GM18870 (cell line): ENCODE measurements around the gene TSKU.

Source experiments
- ATAC-seq: cut with Tn5 transposase; IDR thresholded peaks from one replicate; pipeline ENCODE4 v1.9.1; 2021; ENCODE audit warnings: moderate library complexity; ENCODE audit not compliant: unreplicated experiment

Gene TSKU

DNA sequence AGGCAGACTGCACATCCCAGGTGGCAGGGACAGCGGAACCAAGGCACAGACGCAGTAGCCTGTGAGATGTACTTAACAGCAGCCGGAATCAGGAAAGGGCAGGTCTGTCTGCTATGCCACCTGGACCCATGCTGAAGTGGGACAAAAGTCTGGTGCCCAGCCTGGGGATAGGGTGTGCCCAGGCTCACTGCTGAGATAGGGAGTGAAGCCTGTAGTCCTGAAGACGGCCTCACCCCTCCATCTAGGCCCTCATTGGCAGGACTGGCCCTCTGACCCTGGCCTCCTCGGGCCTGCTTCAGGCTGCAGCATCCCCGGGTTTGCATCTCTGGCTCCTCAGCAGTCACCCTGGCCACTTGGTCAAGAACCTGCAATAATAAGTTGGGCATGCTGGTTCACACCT lies 32.4 kb upstream of the TSKU start:
- no peak for ATAC-seq

DNA sequence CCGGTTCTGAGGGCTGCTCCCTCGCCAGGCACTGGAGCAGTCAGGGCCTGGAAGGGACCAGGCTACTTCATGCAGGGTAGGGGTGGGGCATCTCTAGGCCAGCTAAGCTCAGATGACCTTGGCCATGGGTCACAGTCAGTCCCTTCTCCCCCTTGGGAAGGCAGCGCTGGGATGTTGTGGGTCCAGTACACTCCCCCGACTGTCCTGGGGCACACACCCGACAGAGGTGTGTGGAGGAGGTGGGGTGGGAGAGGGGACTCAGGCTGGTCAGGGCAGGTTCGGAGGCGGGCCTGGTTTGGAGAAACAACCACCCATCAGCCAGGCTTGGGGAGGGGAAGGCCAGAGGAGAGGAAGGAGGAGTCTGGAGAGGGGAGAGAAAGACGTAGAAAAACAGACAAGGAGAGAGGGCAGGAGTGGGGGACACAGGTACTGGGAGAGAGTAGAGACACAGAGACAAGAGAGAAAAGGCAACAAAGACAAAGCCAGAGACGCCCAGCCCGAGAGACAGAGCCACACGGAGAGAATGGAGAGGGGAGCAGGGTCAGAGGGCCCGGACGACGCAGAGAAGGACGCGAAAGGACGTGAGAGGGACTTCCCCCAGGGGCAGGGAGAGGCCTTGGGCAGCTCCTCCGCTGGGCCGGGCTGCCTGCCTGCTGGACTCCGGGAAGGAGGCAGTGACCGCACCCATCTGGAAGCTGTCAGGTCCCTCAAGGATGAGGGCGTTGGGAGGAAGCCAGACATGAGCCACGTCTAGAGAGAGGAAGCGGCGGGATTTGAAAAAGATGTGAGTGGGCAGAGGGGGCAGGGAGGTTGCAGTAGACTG lies 30.6 kb upstream of the TSKU start:
- ATAC-seq: no peak

DNA sequence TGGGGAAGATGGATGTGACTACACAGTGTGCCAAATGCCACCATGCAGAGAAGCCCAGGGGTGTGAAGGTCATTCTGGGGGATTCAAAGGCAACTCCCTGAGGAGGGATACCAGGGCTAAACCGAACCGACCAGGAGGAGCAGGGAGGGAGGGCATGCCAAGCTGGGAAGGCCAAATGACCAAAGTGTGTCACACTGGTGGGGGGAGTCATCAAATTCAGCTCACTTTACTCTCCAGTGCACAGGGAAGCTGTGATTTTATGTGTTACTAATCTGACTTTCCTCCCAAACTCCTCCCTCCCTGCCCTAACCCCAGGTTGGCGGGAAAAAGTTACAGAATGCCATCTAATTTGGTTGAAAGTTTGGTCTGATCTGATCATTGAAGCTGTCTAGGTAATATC lies 29.7 kb upstream of the TSKU start:
- no peak for ATAC-seq

DNA sequence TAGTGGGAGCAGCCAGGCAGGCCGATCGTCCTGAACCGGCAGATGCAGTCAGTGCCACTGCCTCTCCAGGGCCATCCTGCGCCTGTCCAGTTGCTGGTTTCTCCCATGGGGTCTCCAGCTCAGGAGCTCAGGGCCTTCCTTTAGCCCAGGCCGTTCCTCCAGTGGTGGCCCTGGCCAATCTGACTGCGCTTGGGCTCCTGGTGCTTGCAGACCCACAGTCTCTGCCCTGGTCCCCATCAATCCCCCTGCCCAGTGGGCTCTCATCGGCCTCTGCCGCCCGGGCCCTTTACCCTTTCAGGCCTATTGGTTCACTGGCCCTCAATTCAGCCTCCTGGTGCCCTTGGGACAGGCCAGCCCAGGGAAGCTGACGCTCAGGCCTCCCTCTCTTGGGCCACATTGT lies 29.2 kb upstream of the TSKU start:
- ATAC-seq: no peak

DNA sequence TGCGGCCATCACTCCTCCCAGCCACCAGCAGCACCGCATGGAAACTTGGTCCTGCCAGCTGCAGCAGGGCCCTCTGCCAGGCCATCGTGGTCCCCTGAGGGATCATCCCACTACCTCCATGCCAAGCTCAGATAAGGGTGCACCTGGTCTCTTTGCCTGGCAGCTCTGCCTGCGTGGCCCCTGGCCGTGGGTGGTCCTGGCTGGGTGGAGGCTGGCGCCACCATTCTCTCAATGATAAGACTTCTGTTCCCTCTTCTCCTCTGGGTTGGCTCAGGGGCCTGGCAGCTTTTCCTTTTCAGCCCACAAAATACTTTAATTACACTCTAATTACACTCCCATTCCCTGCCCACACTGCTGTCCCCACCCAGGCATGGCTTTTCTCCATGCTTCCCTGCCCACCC lies 26.8 kb upstream of the TSKU start:
- ATAC-seq: no peak

DNA sequence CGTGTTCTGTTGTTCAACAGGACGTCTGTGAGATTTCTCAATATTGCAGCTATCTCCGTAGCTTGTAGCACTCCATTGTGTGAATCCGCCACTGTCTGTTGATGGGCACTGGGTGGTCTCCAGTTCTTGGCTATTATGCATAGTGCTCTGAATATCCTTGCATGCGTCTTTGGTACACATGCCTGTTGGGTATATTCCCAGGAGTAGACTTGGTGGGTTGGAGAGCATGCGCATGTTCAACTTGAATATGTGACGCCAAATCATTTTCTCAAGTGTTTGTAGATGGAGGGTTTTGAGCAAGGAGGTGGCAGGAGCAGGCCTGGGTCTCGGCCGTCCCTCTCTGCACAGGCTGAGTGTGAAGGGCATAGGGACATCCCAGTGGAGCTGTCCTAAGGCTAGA lies 24.8 kb upstream of the TSKU start:
- no peak for ATAC-seq

DNA sequence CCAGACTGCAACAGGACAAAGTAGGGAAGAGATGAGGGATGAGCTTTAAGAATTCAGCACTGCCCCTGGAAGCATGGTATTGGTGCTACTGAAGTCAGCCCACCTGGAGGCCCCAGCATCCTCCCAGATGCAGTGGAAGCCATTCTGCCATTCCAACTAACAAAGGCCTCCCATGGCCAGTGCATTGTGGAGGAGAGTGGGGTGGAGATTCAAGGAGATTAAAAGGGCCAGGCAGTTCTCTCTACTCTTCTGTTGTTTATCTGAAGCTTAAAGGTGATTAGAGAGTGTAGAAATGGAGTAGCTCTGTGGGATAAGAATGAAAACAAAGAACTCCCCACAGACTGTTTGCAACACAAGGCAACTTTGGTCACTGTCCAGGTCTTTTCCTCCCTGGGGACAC lies 24.1 kb upstream of the TSKU start:
- ATAC-seq: no peak

DNA sequence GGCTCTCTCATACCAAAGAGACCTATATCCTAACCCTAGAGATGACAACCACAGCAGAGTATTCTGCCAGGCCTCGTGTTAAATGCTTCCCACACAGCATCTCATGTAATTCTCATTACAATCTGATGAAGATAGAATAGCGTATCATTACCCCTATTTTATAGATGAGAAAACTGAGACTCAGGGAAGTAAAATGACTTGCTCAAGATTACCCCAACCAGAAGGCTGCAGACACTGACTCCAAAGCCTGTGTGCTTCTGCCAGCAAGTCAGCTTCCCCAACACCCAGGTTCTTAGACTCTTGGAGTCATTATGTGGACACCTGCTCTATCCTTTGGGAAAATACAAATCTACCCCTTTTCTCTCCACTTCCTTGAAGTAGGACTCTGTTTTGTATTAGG lies 23.6 kb upstream of the TSKU start:
- no peak for ATAC-seq

DNA sequence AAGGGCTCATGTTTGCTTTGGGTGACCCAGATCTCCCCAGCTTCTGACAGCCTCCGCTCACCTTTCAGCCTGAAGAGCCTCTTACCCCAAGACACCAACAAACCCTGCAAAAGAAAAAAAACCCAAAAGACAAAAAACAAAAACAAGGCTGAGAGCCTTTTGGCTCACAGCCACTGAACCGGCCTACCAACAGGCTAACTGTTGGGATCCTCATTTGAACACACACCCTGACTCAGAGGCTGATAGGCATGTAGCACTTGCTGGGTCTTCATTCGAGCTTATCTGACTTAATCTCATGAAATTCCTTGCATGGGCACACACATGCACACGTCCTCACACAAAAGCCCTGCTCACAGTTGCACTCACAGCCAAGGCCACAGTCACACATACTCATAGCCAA lies 22.9 kb upstream of the TSKU start:
- no peak for ATAC-seq

DNA sequence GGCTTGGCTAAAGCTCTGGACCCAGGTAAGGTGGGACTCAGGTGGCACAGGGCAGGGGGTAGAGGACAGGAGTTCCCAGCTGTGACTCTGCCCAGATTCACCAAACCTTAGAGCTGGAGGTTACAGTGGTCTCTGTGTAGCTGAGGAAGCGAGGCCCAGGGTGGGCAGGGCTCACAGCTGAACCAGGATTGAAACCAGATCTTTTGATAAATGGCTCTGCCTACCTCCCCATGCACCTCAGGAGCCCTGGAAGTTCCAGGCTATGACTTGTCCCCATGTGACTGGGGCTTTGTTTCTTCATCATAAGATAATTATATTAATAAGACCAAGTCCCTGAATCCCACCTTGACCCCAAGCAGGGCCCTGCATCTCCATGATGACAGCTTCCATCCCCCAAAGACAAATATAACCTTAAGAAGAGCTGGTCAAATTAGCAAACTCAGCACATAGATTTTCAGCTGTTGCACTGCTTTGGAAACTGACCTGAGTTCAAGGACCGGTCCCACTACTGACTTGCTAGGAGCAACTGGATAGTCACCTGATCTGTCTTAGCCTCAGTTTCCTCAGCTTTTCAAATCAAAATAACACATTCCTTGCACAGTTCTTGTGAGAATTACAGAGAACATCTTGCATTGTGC lies 21.3 kb upstream of the TSKU start:
- no peak for ATAC-seq

DNA sequence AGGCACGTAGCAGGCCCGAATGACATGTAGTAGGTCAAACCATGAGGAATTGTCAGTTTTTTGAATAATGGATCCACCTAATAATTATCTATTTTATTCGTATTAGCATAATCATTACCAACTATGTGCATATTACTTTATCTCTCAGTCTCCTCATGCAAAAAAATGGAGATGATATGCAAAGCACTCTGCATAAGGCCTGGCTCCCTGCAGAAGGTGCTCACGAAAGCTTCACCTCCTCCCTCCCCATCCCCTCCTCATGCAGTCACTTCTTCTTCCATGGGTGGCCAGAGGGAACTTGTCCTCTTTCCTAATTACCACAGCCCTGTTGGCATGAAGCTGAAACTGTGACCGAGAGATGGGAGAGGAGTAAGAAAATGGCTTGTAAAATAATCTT lies 20.8 kb upstream of the TSKU start:
- no peak for ATAC-seq

DNA sequence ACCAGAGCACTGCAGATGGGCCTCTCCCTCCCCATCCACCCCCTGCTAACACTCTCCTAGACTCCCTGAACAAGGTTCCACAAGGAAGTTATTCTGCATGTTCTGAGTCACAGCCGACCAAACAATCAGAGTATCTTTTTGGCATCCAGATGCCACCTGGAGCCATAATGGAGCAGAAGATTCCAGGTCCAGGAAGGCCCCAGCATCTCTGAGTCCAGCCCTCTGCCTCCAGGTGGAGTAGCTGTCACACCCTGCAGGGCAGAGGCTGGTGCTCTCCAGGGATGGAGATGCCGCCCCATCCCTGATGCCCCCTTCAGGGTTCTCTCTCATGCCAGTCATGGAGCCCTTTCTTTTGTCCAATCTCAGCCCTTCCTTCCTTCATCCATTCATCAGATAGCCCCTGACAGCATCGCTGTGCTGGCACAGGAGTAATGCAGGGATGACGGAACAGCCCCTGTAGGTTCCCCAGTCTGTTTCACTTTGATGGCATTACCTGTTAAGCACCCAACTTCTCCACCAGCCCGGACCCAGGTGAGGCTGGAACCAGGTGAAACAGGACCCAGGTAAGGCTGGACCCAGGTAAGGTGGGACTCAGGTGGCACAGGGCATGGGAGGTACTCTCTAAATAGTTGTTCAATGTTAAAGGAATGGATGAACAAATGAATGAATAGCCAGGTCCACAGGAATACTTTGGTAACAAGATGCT lies 20.1 kb upstream of the TSKU start:
- no peak for ATAC-seq

DNA sequence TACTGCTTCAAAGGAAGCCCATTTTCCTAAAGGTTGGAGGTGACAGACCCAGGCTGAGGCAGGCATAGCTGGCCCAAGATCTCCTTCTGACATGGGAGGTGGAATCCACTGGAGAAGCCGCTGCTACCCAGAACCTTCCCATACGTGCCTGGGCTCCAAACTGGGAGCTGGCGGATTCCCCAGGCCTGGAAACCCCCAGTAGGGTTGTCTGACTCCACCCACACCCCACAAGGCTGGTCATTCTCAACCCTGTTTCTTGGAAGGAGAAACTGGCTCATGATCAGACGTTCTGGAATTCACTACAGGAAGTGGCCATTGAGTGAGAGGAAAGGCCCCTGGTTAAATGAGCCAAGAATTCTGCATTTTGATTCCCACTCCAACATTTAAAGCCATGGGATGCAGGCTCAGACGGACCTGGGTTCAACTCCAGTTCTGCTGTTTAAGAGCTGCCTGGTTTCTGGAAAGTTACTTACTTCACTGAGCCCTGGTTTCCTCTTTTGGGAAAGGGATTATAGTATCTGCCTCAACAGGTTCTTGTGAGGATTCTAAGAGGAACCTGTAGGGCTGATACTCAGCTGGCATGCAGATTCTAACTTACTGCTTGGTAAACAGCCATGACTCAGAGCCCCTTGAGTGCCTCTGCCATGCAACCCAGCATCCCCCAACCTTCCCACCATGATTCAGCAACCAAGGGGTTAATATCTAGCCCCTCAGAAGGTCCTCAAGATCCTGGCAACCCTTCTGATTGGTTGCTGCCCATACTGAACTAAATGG lies 19.4 kb upstream of the TSKU start:
- no peak for ATAC-seq

DNA sequence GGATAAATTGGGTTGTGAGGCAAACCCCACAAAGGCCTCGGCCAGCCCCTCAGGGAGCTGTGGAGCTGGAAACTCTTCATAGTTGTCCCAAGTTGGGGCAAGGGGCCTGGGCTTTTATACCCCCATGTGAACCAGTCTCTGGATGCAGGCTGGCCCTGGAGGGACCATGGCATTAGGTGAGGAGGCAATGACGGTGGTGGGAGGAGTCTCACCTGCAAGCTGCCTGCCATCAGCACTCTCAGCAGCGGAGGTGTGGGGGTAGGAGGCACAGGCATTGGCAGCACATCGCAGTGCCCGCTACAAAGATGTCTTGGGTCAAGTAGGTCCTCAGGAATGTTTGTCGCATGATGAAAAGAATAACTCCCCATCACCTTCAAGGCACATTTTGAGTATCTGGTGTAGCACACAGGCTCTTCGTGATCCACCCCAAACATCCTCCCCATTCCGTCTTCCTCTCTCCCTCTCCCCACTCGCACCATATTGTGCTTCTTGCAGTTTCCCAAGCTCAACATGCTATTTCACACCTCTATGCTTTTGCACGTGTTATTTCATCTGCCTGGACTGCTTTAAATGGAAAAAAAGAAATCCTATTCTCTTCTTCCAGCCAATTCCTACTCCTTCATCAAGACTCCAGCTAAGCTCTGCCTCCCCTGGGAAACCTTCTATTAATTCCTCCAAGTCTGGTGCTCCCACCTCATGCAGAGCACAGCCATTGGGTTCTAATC lies 18.1 kb upstream of the TSKU start:
- ATAC-seq: no peak

DNA sequence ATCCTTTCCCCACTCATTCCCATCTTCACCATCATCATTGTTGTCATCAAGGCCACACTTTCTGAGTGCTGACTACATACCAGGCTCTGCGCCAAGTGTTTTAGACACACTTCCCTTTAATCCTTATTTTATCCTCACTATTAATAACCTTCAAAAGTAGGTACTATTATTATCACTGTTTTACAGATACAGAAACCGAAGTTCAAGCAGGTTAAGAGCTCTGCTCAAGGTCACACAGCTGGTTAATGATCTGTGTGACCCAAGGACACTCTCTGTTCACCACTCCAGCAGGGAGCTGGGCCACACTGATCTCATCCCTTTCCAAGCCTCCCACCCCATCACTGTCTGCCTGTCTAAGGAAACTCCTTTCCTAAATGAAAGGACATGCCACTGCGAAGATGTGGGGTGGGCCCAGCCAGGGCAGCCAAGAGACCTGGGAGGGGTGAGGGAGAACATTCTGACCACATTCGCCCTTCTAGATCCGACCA lies 17.2 kb upstream of the TSKU start:
- no peak for ATAC-seq

DNA sequence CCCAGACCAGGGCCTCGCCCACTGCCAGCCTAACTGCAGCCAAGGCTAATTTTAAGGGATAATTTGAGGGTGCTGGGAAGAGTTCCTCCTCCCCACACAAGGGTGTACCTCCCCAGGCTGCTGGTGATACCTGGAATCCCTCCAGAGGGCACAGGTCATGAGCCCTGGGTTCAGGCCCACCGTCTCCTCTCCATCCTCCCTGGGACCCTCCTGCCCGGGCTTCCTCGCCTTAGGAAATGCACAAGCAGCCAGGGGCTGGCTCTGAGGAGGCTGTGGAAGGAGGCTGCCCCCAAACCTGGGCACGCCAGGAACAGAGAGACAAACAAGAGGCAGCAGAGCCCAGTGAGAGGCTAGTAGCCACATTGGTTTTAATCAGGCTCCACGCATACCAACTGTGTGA lies 16.6 kb upstream of the TSKU start:
- ATAC-seq: no peak

DNA sequence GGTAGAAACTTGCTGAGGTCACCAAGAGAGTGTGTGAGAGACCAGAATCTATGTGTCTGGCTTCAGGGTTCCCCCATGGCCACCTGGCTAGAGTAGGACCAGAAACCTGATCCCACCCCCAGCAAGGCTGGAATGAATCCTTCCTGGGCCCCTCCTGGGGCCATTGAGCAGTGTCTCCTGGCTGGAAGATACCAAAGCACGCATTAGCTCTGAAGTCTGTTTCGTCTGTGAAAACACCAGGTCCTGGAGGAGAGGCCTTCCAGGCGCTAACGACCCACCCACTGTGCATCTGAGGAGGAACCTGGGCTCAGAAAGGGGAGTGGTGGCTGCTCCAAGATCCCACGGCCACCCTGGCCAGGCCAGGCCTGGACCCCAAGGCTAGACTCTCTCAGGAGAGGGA lies 15.5 kb upstream of the TSKU start:
- no peak for ATAC-seq

DNA sequence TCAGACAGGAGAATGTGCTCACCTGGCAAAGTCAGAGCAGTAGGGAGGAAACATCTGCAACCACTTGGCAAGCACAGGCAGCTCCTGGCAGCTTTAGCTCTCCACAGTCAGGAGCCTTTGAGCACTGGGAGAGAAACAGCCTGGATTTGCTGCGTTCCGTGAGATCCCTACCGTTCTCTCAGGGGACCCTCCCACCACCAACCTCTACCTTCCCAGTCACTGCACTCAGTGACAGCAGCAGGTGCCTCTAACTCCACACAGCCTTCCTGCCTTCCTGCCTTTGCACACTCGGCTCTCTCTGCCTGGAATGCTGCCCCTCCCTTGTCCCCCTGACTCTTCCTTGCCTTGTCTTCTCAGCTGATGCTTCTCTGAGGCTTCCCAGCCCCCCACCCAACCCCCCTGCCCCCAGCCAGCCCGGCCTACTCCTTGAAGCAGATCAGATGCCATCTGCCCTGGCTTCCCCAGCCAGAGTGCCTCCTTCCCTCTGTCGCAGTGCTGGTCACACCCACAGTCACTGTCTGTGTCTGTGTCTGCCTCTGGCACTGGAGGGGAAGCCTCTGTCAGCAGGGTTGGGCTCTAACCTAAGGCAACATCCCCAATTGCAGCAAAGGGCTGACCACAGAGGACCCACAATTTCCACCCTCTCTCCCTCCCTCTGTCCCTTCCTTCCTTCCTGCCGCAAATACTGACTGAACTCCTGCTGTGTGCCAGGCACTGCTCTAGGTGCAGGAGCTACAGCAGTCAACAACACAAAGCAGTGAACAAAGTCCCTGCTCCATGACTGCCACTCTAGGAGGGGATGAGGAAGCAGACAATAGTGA lies 14.9 kb upstream of the TSKU start:
- no peak for ATAC-seq

DNA sequence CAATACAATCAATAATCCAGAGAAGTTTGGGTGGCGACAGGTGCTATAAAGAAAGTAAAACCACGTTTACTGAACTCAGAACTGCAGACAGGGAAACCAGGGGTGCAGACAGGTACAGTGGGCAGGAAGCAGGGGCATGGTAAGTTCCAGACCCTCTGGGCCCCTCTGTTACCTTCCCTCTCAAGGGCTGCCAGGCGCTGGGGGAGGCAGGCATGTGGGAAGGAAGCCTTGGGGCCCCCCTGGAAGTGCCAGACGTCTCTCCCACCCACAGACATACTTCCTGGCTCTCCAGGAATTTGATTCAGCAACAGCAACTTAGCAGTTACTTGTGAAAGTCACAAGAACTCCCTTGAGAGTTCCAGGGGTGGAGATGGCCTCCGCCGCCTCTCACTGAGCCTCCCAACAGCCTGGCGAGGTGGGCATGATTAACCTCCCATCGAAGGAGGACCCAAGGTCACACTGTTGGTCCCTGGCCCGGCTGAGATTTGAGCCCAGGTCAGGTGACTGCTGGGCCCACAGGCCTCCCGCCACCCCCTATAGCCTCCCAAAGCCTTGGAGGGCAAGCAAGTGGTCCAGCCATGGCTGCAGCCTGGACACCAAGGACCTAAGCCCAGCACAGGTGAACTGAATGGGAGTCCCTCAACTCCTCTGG lies 14.1 kb upstream of the TSKU start:
- no peak for ATAC-seq
